GM23338 (cell line): ENCODE measurements around the gene CLCNKA. TPM values are rescaled to one million over a fixed set of nuclear protein-coding genes. Genes with fewer than 3 reads are reported as not detected.

Source experiments
- POLR2AphosphoS5 ChIP-seq: IDR thresholded peaks from 2 replicates; pipeline ENCODE4 v1.6.1; 2016; ENCODE audit warnings: antibody characterized with exemption, low read depth
- ZNF331 ChIP-seq: fragments of 250-450 bp; sonication (Bioruptor Pico); IDR thresholded peaks from 2 replicates; pipeline ENCODE4 v1.5.0; 2020; ENCODE audit warnings: low read depth, mild to moderate bottlenecking, moderate library complexity
- polyA plus RNA-seq: library from polyadenylated mRNA; unstranded; fragments of >200 nt; fragmentation: Nextera tagmentation; extraction: Ambion mirVana; gene quantifications from 2 replicates; pipeline ENCODE4 v1.2.1, GENCODE V29; 2016
- small RNA-seq: library from RNA; depleted of rRNA; stranded (forward); fragments of <200 nt; gene quantifications from one replicate; pipeline ENCODE3, GENCODE V24; 2014; ENCODE audit warnings: low replicate concordance
- total RNA-seq: library from RNA; depleted of rRNA; stranded (reverse); fragments of >200 nt; shearing (Covaris generic); gene quantifications from 2 replicates; pipeline ENCODE4 v1.2.3, GENCODE V29; 2014; rRNA removed
- TF ChIP-seq, protein P1 (sequence below), 2 experiments: fragments of 200-600 bp in 1 of 2; sonication (generic) in 1 of 2; conservative IDR thresholded peaks; 2 replicates each; pipeline versions ENCODE4 v1.5.1 to v1.6.1; 2016 to 2017; ENCODE audit warnings: antibody characterized with exemption in 2 of 2, low read depth in 2 of 2, mild to moderate bottlenecking in 2 of 2, moderate library complexity in 1 of 2
- TF ChIP-seq, protein P2 (sequence below): IDR thresholded peaks from one replicate; pipeline ENCODE4 v1.6.1; 2018; ENCODE audit warnings: antibody characterized with exemption; ENCODE audit not compliant: unreplicated experiment
- TF ChIP-seq, protein P3 (sequence below): IDR thresholded peaks from 2 replicates; pipeline ENCODE4 v1.6.1; 2016; ENCODE audit warnings: antibody characterized with exemption

The CLCNKA gene
- total and polyA plus RNA-seq, 2 experiments from 2014 or later: 0.59 to 0.76 TPM

DNA sequence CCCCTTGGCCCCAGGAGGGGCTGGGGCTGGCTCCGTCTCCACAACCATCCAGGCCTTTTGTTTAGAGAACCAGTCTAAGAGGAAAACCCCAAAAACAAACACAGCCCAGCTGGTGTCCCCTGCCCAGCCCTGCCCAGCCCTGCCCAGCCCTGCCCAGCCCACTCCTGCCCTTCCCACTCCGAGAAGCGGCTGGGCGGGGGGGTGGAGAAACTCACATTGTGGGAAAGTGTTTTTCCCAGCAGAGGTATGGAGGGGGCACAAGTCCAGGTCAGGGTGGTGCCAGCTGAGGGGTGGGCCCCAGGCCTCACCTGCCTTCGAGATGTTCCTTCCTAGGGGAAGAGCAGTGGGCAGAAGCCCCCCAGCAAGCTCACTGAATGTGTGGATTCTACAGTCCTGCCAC is 61.6 kb downstream of the CLCNKA start (continued):
- TF ChIP-seq, protein P1, sequence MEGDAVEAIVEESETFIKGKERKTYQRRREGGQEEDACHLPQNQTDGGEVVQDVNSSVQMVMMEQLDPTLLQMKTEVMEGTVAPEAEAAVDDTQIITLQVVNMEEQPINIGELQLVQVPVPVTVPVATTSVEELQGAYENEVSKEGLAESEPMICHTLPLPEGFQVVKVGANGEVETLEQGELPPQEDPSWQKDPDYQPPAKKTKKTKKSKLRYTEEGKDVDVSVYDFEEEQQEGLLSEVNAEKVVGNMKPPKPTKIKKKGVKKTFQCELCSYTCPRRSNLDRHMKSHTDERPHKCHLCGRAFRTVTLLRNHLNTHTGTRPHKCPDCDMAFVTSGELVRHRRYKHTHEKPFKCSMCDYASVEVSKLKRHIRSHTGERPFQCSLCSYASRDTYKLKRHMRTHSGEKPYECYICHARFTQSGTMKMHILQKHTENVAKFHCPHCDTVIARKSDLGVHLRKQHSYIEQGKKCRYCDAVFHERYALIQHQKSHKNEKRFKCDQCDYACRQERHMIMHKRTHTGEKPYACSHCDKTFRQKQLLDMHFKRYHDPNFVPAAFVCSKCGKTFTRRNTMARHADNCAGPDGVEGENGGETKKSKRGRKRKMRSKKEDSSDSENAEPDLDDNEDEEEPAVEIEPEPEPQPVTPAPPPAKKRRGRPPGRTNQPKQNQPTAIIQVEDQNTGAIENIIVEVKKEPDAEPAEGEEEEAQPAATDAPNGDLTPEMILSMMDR (conservative IDR thresholded peaks at IDR 0.05; ENCODE audit: low read depth in 2 of 2): no peak
- TF ChIP-seq, protein P2, sequence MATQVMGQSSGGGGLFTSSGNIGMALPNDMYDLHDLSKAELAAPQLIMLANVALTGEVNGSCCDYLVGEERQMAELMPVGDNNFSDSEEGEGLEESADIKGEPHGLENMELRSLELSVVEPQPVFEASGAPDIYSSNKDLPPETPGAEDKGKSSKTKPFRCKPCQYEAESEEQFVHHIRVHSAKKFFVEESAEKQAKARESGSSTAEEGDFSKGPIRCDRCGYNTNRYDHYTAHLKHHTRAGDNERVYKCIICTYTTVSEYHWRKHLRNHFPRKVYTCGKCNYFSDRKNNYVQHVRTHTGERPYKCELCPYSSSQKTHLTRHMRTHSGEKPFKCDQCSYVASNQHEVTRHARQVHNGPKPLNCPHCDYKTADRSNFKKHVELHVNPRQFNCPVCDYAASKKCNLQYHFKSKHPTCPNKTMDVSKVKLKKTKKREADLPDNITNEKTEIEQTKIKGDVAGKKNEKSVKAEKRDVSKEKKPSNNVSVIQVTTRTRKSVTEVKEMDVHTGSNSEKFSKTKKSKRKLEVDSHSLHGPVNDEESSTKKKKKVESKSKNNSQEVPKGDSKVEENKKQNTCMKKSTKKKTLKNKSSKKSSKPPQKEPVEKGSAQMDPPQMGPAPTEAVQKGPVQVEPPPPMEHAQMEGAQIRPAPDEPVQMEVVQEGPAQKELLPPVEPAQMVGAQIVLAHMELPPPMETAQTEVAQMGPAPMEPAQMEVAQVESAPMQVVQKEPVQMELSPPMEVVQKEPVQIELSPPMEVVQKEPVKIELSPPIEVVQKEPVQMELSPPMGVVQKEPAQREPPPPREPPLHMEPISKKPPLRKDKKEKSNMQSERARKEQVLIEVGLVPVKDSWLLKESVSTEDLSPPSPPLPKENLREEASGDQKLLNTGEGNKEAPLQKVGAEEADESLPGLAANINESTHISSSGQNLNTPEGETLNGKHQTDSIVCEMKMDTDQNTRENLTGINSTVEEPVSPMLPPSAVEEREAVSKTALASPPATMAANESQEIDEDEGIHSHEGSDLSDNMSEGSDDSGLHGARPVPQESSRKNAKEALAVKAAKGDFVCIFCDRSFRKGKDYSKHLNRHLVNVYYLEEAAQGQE: no peak
- TF ChIP-seq, protein P3, sequence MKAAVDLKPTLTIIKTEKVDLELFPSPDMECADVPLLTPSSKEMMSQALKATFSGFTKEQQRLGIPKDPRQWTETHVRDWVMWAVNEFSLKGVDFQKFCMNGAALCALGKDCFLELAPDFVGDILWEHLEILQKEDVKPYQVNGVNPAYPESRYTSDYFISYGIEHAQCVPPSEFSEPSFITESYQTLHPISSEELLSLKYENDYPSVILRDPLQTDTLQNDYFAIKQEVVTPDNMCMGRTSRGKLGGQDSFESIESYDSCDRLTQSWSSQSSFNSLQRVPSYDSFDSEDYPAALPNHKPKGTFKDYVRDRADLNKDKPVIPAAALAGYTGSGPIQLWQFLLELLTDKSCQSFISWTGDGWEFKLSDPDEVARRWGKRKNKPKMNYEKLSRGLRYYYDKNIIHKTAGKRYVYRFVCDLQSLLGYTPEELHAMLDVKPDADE: no peak
- no peak for TF ChIP-seq POLR2AphosphoS5
- TF ChIP-seq ZNF331 (CRISPR knock-in tag): no peak

Small RNAs within 50 kb of the gene (small RNA-seq; reads per million reads assigned to genes)
- gene AL355994.1 (not detected), gene AL355994.5 (not detected)

Other genes starting within 250 kb of the CLCNKA start
- gene UQCRHL, start 214.4 kb upstream of the CLCNKA start, total RNA-seq: 2.3 and 3.9 TPM in 2 replicates
- gene UQCRHL, start 214.4 kb upstream of the CLCNKA start, polyA plus RNA-seq: 3.0 and 3.6 TPM in 2 replicates
- gene SPEN, start 174.3 kb upstream of the CLCNKA start, total RNA-seq: 28.5 and 43.6 TPM in 2 replicates
- 11.4 and 14.9 TPM in 2 replicates for gene SPEN, start 174.3 kb upstream of the CLCNKA start, polyA plus RNA-seq
- gene ZBTB17, start 45.9 kb upstream of the CLCNKA start, total RNA-seq: 21.6 and 26.6 TPM in 2 replicates
- 21.9 and 22.5 TPM in 2 replicates for gene ZBTB17, start 45.9 kb upstream of the CLCNKA start, polyA plus RNA-seq
- gene SRARP, start 17.8 kb upstream of the CLCNKA start, total RNA-seq: 0.43 TPM in 1 of 2 replicates, not detected in the other
- gene SRARP, start 17.8 kb upstream of the CLCNKA start, polyA plus RNA-seq: not detected in 2 replicates
- gene HSPB7, start 4.0 kb upstream of the CLCNKA start, total RNA-seq: not detected in 2 replicates
- 0.13 and 0.97 TPM in 2 replicates for gene HSPB7, start 4.0 kb upstream of the CLCNKA start, polyA plus RNA-seq
- gene CLCNKB, start 21.7 kb downstream of the CLCNKA start, total RNA-seq: 1.2 and 1.3 TPM in 2 replicates
- 1.6 and 1.9 TPM in 2 replicates for gene CLCNKB, start 21.7 kb downstream of the CLCNKA start, polyA plus RNA-seq
- gene FAM131C, start 51.6 kb downstream of the CLCNKA start, total RNA-seq: 0.74 and 1.3 TPM in 2 replicates
- 0.71 and 0.87 TPM in 2 replicates for gene FAM131C, start 51.6 kb downstream of the CLCNKA start, polyA plus RNA-seq
- gene EPHA2, start 134.0 kb downstream of the CLCNKA start, total RNA-seq: 35.0 and 51.2 TPM in 2 replicates
- gene EPHA2, start 134.0 kb downstream of the CLCNKA start, polyA plus RNA-seq: 7.5 and 8.5 TPM in 2 replicates
- gene ARHGEF19, start 190.6 kb downstream of the CLCNKA start, total RNA-seq: 37.5 and 46.4 TPM in 2 replicates
- 19.5 and 22.5 TPM in 2 replicates for gene ARHGEF19, start 190.6 kb downstream of the CLCNKA start, polyA plus RNA-seq
- gene CPLANE2, start 215.1 kb downstream of the CLCNKA start, total RNA-seq: 1.6 and 1.8 TPM in 2 replicates
- gene CPLANE2, start 215.1 kb downstream of the CLCNKA start, polyA plus RNA-seq: 0.44 and 1.1 TPM in 2 replicates